GM21529 (cell line): ENCODE results near the gene TIMM17A.
"Not testable (repeated sequence)": the region's sequence is repeated elsewhere in the genome, so short reads cannot be mapped to it uniquely, and the experiment has no call there.

ENCODE experiments used
- ATAC-seq: cut with Tn5 transposase; IDR thresholded peaks from one replicate; pipeline ENCODE4 v1.9.1; 2021; ENCODE audit not compliant: unreplicated experiment

TIMM17A gene

DNA sequence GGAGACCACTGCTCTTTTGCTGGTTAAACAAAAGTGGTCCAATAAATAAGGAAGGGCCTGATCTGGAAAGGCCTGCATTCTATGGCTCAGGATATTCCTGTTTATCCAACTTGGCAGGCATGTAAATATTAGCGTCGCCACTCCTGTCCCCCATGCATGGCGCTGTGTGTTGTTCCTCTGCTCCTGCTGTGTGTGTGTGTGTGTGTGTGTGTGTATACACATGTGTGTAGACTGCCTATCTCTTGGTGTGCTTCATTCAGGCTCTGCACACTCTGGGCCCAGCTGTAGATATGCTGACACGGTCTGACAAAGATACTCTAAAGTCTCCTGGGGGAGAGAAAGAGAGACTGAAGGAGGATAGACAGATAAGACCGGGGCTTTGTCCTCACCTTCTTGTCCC lies 15.7 kb upstream of the TIMM17A start:
- no peak for ATAC-seq

DNA sequence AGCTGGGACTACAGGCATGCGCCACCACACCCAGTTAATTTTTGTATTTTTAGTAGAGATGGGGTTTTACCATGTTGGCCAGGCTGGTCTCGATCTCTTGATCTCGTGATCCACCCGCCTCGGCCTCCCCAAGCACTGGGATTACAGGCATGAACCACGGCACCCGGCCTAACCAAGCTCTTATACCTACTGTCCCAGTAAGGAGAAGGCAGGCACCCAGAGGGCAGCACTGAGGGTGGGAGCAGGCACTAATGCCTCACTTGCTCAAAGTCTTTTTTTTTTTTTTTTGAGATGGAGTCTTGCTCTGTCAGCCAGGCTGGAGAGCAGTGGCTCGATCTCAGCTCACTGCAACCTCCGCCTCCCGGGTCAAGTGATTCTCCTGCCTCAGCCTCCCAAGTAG lies 15.0 kb upstream of the TIMM17A start:
- not testable (repeated sequence) for ATAC-seq

GRCh38 chr1:201941420-201942128 lies 13.7 kb upstream of the TIMM17A start:
- no peak for ATAC-seq

DNA sequence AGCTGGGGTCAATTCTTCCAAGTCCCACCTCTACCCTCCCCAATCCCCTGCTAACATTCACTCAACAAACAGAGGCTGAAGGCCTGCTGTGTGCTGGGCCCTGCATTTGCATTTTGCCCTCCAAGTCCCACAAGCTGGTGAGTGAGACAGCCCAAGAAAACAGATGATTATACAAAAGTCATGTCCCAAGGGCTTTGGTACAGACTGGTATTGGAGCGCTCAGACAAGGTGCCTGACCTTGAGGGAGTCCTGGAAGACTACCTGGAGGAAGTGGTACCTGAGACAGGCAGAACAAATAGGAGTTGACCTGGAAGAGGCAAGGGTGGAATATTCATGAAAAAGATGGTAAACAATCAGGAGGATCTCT lies 13.2 kb upstream of the TIMM17A start:
- ATAC-seq: no peak

- no peak for ATAC-seq
Measured at GRCh38 chr1:201944002-201944401, 11.3 kb upstream of the TIMM17A start.

- no peak for ATAC-seq
Measured at GRCh38 chr1:201944639-201945038, 10.7 kb upstream of the TIMM17A start.

- ATAC-seq: no peak
Measured at GRCh38 chr1:201945157-201945556, 10.1 kb upstream of the TIMM17A start.

GRCh38 chr1:201945863-201946223 lies 9.5 kb upstream of the TIMM17A start:
- no peak for ATAC-seq

GRCh38 chr1:201946224-201946908 lies 8.9 kb upstream of the TIMM17A start, which contains the start of gene LMOD1:
Gene LMOD1, minus strand, starts transcription at chr1:201946548. Its CDS starts 208 bp downstream, at chr1:201946340.
- ATAC-seq: no peak

DNA sequence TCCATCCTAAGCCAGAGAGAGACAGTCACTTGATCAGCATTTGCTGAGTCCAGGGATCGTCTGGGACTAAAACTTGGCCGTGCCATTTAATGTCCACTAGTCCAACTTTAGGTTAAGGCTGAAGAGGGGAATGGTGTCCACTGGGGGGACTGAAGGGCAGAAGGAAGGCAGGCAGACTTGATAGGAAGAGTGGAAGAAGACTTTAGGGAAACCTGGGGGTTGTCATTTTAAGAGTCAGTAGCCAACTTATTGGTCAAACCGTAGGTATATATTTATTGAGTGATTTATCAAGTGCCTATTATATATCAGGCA lies 7.7 kb upstream of the TIMM17A start:
- ATAC-seq: no peak

- no peak for ATAC-seq
Measured at GRCh38 chr1:201949491-201949890, 5.8 kb upstream of the TIMM17A start.

DNA sequence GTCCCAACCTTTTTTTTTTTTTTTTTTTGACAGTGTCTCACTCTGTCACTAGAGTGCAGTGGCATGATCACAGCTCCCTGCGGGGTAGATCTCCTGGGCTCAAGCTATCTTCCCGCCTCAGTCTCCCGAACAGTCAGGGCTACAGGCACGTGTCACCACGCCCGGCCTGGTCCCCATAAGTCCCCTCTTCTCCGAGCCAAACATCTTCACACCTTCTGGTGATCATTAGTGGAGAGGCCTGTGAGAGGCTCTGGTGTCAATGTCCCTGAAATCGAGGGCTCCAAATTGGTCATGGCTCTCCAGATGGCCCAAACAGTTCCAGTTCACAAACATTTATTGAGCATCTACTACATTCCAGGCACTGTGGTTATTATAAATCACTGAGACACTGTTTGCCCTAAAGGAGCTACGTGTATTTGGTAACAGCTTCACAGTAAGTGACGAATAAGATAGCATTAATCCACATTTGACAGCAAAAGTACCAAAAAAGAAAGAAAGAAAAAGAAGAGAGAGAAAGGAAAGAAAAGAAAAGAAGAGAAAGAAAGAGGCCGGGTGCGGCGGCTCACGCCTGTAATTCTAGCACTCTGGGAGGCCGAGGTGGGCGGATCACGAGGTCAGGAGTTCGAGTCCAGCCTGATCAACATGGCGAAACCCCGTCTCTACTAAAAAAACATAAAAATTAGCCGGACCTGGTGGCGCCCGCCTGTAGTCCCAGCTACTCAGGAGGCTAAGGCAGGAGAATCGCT lies 867 bp upstream of the TIMM17A start:
- no peak for ATAC-seq

- peak; percentile 39 for ATAC-seq
Measured at GRCh38 chr1:201955729-201956143, 433 bp downstream of the TIMM17A start.

GRCh38 chr1:201958348-201958747 lies 3.0 kb downstream of the TIMM17A start:
- no peak for ATAC-seq

- ATAC-seq: not testable (repeated sequence)
Measured at GRCh38 chr1:201962382-201962781, 7.1 kb downstream of the TIMM17A start.

GRCh38 chr1:201964261-201964660 lies 9.0 kb downstream of the TIMM17A start:
- no peak for ATAC-seq

DNA sequence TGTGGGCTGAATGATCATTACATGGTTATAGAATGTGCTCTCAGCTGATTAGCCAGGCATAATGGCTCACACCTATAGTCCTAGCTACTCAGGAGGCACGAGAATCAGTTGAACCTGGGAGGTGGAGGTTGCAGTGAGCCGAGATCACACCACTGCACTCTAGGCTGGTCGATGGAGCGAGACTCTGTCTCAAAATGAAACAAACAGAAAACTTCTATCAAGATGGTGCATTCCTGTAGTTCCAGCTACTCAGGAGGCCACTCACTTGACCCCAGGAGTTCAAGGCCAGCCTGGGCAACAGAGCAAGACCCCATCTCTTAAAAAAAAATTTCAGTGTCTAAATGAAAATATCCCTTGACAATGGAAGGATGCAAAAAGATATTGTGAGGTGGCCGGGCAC lies 10.9 kb downstream of the TIMM17A start:
- ATAC-seq: no peak

DNA sequence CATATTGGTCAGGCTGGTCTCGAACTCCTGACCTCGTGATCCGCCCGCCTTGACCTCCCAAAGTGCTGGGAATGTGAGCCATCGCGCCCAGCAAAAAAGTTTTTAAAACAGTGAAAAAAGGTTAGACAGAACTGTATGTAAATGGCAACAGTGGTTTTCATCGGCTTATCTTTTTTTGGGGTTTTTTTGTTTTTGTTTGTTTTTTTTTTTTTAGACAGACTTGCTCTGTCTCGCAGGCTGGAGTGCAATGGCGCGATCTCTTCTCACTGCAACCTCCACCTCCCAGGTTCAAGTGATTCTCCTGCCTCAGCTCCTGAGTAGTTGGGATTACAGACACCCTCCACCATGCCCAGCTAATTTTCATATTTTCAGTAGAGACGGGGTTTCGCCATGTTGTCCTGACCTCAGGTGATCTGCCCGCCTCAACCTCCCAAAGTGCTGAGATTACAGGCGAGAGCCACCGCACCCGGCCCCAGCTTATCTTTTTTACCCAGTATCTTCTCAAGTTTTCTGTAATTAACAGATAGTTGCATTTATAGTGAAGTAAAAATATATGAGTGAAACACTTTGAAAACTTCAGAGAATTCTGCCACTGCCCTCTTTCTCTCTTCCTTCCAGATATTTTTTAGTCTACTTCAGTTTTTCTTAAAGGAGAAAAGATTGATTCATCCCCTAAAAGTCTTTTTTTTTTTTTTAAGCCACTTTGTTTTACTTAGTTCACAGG lies 13.1 kb downstream of the TIMM17A start:
- ATAC-seq: no peak

DNA sequence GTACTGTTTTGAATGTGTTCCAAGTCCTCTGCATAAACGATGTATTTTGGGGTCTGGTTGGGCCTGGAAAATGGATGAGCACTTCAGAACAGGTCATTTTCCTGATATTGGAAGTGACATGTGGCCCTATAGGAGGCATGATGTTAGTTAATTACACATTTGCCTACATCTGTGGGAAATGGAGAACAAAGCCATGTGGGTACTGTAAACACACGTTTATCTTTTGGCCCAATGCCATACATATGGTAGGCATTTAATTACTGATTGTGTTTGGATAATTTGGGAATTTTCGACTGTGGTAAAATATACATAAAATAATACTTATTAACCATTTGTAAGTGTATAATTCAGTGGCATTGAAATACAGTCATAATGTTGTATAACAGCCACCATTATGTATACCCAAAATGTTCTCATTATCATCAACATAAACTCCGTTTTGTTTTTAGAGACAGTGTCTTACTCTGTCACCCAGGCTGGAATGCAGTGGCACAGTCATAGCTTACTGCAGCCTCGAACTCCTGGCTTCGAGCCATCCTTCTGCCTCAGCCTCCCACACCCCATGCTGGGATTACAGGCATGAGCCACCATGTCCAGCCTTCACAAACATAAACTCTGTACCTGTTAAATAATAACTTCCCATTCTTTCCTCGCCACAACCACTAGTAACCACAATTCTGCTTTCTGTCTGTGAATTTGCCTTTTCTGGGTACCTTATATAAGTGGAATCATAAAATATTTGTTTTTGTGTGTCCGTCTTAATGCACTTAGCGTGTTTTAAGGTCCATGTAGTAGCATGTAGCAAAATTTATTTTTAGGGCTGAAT lies 15.2 kb downstream of the TIMM17A start:
- ATAC-seq: no peak

GRCh38 chr1:201982082-201982622 lies 26.8 kb downstream of the TIMM17A start:
- ATAC-seq: no peak
